H1 (cell line): ENCODE measurements around the gene CERCAM. TPM values are rescaled to one million over a fixed set of nuclear protein-coding genes. Genes with fewer than 3 reads are reported as not detected.

Experiments
- CBX8 ChIP-seq: fragments of 300-800, 300-1000 bp; sonication (generic); IDR thresholded peaks from 2 replicates; pipeline ENCODE4 v1.7.1; 2016; ENCODE audit warnings: low read depth, low read length, borderline replicate concordance
- CEBPB ChIP-seq: IDR thresholded peaks from 2 replicates; pipeline ENCODE4 v1.6.1; 2012; ENCODE audit warnings: low read depth, low read length
- EP300 ChIP-seq, 2 experiments: IDR thresholded peaks; 1 replicate in 1 of 2; 2 replicates in 1 of 2; pipeline ENCODE4 v1.6.1; 2011 to 2012; ENCODE audit warnings: low read depth in 2 of 2, low read length in 2 of 2, mild to moderate bottlenecking in 2 of 2, borderline replicate concordance in 1 of 2, inconsistent platforms in 1 of 2, moderate library complexity in 1 of 2
- NANOG ChIP-seq: IDR thresholded peaks from 2 replicates; pipeline ENCODE4 v1.6.1; 2011; ENCODE audit warnings: low read length, low read depth, mild to moderate bottlenecking, inconsistent platforms; ENCODE audit not compliant: insufficient read depth, poor library complexity, severe bottlenecking
- RFX5 ChIP-seq: IDR thresholded peaks from 2 replicates; pipeline ENCODE4 v1.6.1; 2011; ENCODE audit warnings: low read depth, low read length, improper control_type of control experiment, borderline replicate concordance
- RXRA ChIP-seq: IDR thresholded peaks from 2 replicates; pipeline ENCODE4 v1.6.1; 2011; ENCODE audit warnings: low read depth, mild to moderate bottlenecking, low read length, moderate library complexity; ENCODE audit not compliant: insufficient read depth
- SIRT6 ChIP-seq: IDR thresholded peaks from one replicate; pipeline ENCODE4 v1.7.1; 2012; ENCODE audit warnings: low read length, inconsistent platforms
- polyA plus RNA-seq, 7 experiments: library from polyadenylated mRNA; depleted of rRNA in 3 of 7; stranded (reverse) in 5 of 7; unstranded in 2 of 7; fragments of >200 nt in 5 of 7; fragments of 200-250 nt in 2 of 7; gene quantifications; 1 replicate in 5 of 7; 2 replicates in 1 of 7; 4 replicates in 1 of 7; pipeline versions ENCODE4 v1.2.1 to v1.2.3, GENCODE V29; 2011 to 2013; ENCODE audit warnings: missing spikeins in 2 of 7, mixed read lengths in 2 of 7
- total RNA-seq: library from RNA; stranded (reverse); fragmentation: NEBNext Ultra II Directional; extraction: Animal tissue kit (Norgen Biotek cat#: 25700); gene quantifications from 2 replicates; pipeline ENCODE4 v1.2.1, GENCODE V29; 2021

CERCAM gene
- total and polyA plus RNA-seq, 2 of the 8 experiments (the other 6 are each of a cell fraction or from before 2014, with no cell fraction given): 3.1 to 5.2 TPM

- no peak for TF ChIP-seq RFX5
- TF ChIP-seq CEBPB: no peak
- TF ChIP-seq CBX8: no peak
- TF ChIP-seq NANOG: no peak
- TF ChIP-seq EP300 (IDR thresholded peaks at IDR 0.05; ENCODE audit: borderline replicate concordance in 1 of 2, low read depth in 2 of 2, low read length in 2 of 2): no peak
- TF ChIP-seq SIRT6: no peak
- TF ChIP-seq RXRA: no peak
Measured at GRCh38 chr9:128394379-128395168, 26.1 kb upstream of the CERCAM start (continued).
